Hair follicular keratinocyte (primary cell): ENCODE data around the gene OR4Q3. TPM values are rescaled to one million over a fixed set of nuclear protein-coding genes. Genes with fewer than 3 reads are reported as not detected.

Experiments
- total RNA-seq: library from RNA; depleted of rRNA; stranded (reverse); fragments of >200 nt; gene quantifications from 2 replicates; pipeline ENCODE4 v1.2.3, GENCODE V29; 2015

Gene OR4Q3
- not detected in 2 replicates for total RNA-seq

DNA sequence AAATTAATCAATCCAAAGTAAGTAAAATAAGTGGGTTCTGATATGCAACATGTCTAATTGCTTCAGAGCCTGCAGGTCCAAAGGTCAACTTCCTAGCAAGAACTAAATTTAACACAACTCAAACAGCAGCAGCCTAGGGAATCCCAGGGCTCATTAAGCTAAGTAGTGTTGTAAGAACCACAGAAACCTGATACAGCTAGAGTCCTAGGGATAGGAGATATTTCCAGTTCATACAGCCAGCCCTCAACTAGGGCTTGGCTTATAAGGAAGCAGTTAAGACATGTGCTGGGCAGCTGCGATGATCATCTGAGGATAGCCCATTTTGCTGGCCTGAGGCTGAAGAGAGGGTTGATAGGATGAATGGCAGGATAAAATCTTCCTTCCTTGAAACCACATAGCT is at the start of gene OR4Q3:
Gene OR4Q3, plus strand, starts transcription at position 316 of the 400 bp plus-strand sequence.

DNA sequence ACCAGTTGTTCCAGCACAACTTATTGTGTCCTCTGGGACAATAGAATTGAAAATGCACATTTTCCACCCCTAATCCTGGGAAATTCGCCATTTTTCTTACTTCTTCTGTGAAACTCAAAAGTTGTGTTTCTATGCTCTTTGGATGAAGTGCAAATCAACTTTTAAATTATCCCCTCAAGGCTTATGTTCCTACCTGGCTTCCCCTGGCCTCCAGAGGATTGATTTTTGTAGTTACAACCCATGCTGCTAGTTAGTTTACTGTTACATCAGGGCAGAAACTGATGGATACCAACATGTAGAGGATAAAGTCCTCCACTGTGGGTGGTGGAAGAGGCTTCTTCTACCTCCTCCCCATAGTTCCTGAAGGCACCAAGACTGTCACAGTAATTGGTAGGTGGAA is 29.8 kb downstream of the OR4Q3 start, which contains the start of gene OR4M1:
Gene OR4M1, plus strand, starts transcription at position 301 of the 400 bp plus-strand sequence. CDS start 6,819 bp downstream, outside the sequence.

Other genes starting within 250 kb of the OR4Q3 start
- gene OR11H2, start 29.7 kb upstream of the OR4Q3 start, total RNA-seq = not detected in 2 replicates
- not detected in 2 replicates for gene OR4M1, start 29.9 kb downstream of the OR4Q3 start, total RNA-seq
- gene OR4N2, start 60.2 kb downstream of the OR4Q3 start, total RNA-seq = not detected in 2 replicates
- not detected in 2 replicates for gene OR4K2, start 131.6 kb downstream of the OR4Q3 start, total RNA-seq
- gene OR4K5, start 177.0 kb downstream of the OR4Q3 start, total RNA-seq = not detected in 2 replicates
- gene OR4K1, start 187.3 kb downstream of the OR4Q3 start, total RNA-seq = not detected in 2 replicates
- gene OR4K15, start 232.0 kb downstream of the OR4Q3 start, total RNA-seq = not detected in 2 replicates